Kasumi-1 (cell line): ENCODE data around the gene SNRNP70.
A peak's percentile ranks its signal among the peaks of the same experiment; 100 is the strongest.
"Not testable (repeated sequence)": the region's sequence is repeated elsewhere in the genome, so short reads cannot be mapped to it uniquely, and the experiment has no call there.

Source experiments
- DNase-seq, 2 experiments: peaks; one replicate each; lab custom pipeline; 2025; lab: John Stamatoyannopoulos, UW

The SNRNP70 gene, protein sequence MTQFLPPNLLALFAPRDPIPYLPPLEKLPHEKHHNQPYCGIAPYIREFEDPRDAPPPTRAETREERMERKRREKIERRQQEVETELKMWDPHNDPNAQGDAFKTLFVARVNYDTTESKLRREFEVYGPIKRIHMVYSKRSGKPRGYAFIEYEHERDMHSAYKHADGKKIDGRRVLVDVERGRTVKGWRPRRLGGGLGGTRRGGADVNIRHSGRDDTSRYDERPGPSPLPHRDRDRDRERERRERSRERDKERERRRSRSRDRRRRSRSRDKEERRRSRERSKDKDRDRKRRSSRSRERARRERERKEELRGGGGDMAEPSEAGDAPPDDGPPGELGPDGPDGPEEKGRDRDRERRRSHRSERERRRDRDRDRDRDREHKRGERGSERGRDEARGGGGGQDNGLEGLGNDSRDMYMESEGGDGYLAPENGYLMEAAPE

DNA sequence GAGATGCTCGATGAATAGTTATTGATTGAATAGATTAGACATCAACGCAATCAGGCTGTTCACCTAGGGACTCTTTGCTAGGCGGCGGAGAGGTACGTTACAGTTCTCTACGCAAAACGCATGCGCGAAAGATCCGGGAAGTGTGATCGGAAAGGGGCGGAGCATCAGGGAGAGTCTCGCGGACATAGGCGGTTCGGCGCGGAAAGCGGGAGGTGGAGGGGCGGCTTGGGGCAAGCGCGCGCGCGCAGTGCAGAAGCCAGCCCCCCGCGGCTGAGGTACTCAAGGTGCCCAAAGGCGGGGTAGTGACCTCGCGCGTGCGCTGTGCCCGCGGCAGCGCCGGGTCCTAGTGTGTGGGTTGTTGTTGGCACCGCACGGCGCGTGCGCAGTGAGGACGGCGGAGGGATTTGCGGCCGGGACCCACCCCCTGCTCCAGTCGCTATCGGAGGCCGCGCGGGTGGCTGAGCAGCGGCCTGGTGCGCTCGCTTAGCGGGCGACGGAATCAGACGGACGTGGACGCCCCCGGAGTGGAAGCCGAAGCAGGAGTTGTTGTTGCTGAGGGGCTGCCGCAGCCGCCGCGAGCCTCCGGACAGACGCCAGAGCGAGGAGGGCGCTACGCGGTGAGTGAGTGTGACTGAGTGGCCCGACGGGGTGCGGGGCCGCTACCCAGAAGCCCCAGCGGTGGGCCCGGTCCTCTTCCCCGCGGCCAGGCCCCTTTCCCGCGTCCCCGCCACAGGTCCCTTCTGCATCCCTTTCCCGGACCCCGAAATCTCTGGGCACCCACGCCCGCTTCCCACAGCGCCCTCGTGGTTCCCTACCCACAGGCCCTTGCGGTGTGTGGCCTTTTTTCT, at the start of gene SNRNP70:
Gene SNRNP70, plus strand, starts transcription at position 432 of the 848 bp plus-strand sequence. CDS start 964 bp downstream, outside the sequence.
- DNase-seq, result peak; percentile 98 to 99

DNA sequence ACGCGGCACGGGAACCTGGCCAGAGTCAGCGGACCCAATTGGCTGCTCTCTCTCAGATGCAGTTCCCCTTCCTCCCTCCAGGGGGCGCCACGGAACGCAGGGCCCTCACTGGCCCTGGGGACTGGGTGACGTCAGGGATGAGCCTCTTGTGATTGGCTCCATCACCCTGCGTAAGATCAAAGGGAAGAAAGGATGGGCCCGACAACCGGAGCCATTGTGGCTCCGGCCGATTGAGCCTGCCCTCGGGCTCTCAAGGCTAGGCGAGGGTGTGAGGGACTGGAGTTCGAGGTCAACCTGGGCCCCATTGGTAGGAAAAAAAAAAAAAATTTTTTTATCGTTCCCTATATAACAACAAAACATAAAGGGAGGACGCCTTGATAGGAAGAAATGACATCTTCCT, 48.4 kb upstream of the SNRNP70 start, which contains the start of gene CGB1:
Gene CGB1, minus strand, starts transcription at position 81 of the 400 bp plus-strand sequence. CDS start 184 bp downstream, outside the sequence.
- not testable (repeated sequence) for DNase-seq

DNA sequence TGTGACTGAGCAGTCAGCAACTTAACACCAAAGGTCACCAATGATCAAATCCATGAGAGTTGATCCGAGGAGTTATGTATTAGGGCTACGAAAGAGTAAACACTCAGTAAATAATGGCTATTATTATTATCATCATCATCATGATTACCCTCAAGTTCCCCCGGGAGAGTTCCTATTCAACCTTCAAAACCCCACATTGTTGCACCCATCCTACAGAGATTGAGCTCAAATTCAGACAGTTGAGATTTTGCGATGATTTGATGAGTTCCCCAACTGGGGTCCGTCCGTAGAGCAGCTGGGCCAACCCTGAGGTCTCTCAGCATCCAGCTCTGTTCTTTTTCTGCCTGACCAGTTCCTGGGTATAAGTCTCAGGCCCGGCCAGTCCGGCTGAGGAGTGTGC, 47.1 kb upstream of the SNRNP70 start:
- DNase-seq, result not testable (repeated sequence)

DNA sequence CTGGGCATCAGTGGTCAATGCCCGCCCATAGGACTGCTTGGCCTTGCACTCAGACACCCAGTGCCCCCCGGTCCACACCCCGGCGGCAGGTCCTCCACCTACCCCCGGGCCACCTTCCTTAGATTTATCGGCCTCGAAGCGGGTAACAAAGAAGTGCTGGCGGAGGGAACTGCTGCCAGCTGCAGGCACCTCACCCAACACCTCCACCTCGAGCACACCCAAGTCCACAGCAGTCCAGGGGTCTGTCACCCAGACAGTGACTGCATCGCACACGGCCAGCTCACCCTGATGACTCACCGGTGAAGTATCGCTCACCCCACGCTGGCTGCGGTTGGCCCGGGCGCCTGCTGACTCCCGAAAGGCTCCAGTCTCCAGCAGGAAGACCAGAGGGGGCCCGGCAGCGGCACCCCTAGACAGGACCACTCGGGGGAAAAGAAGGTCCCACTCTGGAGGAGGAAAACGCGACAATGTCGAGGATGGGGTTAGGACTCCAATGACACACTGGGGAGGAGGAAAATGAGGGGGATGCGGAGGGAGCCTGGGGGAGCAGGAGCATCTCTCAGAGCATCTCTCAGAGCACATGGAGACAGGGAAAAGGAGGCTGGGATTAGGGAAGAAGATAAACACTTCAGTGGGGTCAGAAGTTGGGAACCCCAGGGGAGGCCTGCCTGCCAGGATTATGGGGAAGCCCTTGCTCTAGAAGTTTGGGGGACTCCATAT, 46.5 kb upstream of the SNRNP70 start:
- not testable (repeated sequence) for DNase-seq

DNA sequence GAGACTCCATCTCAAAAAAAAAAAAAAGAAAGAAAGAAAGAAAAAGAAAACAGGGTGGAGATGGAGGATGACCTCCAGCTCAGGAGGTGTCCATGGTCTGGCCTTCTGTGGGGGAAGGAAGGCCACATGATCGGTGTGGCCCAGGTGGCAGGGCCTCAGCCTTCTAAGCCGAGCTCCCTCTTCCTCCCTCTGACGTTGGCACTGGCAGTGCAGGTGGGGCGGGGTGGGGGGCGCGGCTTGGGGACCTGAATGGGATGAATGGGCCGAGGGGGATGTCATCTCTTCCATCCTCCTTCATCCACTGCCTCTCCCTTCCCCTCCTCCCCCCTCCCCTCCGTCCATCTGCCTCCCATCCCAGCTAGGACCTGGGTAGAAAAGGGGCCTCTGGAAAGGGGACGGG, 45.5 kb upstream of the SNRNP70 start:
- not testable (repeated sequence) for DNase-seq

DNA sequence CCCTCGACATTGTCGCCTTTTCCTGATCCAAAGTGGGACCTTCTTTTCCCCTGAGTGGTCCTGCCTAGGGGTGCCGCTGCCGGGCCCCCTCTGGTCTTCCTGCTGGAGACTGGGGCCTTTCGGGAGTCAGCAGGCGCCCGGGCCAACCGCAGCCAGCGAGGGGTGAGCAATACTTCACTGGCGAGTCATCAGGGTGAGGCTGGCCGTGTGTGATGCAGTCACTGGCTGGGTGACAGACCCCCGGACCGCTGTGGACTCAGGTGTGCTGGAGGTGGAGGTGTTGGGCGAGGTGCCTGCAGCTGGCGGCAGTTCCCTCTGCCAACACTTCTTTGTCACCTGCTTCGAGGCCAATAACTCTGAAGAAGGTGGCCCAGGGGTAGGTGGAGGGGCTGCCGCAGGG, 43.1 kb upstream of the SNRNP70 start:
- no peak for DNase-seq

DNA sequence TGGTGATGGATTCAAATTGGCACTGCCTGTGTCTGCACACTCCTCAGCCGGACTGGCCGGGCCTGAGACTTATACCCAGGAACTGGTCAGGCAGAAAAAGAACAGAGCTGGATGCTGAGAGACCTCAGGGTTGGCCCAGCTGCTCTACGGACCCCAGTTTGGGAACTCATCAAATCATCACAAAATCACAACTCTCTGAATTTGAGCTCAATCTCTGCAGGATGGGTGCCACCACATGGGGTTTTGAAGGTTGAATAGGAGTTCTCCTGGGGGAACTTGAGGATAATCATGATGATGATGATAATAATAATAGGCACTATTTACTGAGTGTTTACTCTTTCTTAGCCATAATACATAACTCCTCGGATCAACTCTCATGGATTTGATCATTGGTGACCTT, 42.6 kb upstream of the SNRNP70 start:
- DNase-seq, result not testable (repeated sequence)

DNA sequence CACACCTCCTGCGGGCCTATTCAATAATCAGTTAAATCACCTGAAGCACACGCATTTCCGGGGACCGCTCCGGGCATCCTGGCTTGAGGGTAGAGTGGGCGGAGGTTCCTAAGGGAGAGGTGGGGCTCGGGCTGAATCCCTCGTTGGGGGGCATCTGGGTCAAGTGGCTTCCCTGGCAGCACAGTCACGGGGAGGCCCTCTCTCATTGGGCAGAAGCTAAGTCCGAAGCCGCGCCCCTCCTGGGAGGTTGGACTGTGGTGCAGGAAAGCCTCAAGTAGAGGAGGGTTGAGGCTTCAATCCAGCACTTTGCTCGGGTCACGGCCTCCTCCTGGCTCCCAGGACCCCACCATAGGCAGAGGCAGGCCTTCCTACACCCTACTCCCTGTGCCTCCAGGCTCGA, 41.7 kb upstream of the SNRNP70 start, which contains the start of gene CGB5:
Gene CGB5, plus strand, starts transcription at position 301 of the 400 bp plus-strand sequence. CDS start 362 bp downstream, outside the sequence.
- not testable (repeated sequence) for DNase-seq

DNA sequence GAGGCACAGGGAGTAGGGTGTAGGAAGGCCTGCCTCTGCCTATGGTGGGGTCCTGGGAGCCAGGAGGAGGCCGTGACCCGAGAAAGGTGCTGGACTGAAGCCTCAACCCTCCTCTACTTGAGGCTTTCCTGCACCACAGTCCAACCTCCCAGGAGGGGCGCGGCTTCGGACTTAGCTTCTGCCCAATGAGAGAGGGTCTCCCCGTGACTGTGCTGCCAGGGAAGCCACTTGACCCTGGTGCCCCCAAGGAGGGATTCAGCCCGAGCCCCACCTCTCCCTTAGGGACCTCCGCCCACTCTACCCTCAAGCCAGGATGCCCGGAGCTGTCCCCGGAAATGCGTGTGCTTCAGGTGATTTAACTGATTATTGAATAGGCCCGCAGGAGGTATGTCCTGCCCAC, 36.2 kb upstream of the SNRNP70 start, which contains the start of gene CGB8:
Gene CGB8, minus strand, starts transcription at position 101 of the 400 bp plus-strand sequence. CDS start 372 bp downstream, outside the sequence.
- DNase-seq, result not testable (repeated sequence)

DNA sequence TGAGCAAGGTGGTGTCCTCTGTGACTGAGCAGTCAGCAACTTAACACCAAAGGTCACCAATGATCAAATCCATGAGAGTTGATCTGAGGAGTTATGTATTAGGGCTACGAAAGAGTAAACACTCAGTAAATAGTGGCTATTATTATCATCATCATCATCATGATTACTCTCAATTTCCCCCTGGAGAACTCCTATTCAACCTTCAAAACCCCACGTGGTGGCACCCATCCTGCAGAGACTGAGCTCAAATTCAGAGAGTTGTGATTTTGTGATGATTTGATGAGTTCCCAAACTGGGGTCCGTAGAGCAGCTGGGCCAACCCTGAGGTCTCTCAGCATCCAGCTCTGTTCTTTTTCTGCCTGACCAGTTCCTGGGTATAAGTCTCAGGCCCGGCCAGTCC, 35.4 kb upstream of the SNRNP70 start:
- DNase-seq, result not testable (repeated sequence)

DNA sequence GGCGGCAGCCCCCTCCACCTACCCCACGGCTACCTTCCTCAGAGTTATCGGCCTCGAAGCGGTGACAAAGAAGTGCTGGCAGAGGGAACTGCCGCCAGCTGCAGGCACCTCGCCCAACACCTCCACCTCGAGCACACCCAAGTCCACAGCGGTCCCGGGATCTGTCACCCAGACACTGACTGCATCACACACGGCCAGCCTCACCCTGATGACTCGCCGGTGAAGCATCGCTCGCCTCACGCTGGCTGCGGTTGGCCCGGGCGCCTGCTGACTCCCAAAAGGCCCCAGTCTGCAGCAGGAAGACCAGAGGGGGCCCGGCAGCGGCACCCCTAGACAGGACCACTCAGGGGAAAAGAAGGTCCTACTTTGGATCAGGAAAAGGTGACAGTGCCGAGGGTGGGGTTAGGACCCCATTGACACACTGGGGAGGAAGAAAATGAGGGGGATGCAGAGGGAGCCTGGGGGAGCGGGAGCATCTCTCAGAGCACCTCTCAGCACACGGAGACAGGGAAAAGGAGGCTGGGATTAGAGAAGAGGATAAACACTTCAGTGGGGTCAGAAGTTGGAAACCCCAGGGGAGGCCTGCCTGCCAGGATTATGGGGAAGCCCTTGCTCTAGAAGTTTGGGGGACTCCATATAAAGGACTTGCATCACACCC, 34.7 kb upstream of the SNRNP70 start:
- not testable (repeated sequence) for DNase-seq

DNA sequence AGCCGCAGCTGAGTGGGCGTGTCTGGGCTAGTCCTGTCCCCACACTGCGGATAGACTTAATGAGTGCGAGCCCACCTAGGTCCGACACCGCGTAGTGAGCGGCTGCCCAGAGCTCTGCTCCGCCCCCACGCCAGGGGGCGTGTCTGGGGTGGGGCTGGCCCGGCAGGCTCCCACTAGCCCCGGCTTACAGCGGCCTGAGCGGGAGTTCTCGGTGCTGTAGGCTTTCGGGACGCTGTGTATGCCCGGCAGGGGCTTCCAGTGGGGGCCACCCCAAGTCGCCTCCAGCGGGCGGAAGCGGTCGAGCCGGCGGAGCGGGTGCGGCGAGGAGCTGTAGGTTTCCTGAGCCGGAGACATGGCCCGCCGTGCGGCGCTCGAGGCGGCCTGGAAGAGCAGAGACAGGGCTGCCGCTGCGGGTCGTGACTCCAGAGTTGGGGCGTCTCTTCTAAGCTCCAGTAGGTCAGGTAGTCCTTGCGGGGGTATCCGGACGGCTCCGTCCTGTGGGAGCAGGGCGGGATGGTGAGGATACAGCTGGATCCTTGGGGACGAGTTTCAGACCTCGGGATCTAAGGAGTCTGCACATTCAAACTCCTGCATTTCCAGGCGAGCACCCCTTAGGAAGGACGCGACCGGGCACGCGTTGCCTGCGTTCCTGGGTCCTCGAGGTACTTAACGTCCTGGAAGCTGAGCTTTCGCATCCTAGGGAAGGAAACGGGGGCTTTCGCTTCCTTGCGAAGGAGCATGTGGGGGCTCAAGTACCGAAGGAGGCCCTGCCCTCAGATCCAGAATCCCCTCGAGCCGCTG, 28.9 kb upstream of the SNRNP70 start:
- DNase-seq, result peak; percentile 12 to 26

DNA sequence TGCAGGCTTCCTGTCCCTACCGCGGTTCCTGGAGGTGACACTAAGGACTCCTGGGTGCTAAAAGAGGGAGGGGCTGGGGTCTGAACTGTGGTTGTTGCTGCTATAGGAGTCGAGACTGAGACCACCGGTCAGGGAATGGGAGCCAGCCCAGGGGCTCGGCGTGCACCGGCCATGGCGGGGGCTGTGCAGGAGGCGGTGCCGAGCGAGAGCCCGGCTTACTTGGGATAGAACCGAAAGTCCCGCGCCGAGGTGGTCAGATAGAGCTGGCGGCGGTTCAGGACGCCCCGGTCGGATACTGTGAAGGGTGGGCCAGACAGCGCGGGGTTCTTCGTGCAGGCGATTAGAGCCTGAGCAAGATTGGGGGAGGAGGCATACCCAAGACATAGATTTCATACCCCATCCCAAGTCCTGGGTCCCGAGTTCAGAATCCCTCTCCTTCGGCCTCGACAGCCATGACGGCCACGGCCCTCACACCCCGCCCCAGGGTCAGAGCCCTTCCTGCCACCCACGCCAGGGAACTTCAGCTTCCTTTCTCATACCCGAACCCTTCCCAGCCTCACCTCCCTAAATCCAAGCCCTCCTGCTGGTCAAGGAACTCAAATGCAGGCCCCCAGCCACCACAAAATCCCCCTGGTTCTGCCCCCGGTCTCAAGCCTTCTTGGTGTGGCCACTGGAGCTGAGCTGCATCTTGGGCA, 28.2 kb upstream of the SNRNP70 start:
- not testable (repeated sequence) for DNase-seq

DNA sequence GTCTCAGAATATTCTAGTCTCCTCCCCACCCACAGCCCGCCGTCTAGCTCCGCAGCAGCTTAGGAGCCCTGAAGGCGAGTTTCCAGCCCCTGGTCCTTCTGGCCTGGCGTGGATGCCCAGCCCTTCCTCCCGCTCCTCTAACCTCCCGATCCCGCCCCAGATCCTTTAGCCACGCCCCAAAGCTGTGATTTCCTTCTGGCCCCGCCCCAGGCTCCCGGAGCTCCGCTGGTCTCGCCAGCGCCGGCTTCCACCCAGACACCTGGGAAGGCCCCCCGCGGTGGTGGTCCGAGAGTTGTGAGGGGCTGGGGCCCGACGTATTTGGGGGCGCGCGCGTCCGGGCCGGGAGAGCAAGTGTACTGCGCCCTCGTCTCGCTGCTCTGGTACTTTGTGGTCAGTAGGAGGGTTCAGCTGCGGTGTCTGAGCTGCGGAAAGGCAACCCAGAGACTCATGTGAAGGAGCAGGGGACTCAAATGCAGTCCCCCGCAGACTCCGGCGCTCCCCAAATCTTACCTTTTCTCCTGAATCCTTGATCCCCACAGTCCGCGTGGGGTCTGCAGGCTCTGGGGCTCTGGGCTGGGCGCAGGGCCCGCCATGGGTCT, 27.5 kb upstream of the SNRNP70 start, which contains the start of gene CGB7:
Gene CGB7, minus strand, starts transcription at position 114 of the 599 bp plus-strand sequence. CDS start 2,374 bp downstream, outside the sequence.
- no peak for DNase-seq

DNA sequence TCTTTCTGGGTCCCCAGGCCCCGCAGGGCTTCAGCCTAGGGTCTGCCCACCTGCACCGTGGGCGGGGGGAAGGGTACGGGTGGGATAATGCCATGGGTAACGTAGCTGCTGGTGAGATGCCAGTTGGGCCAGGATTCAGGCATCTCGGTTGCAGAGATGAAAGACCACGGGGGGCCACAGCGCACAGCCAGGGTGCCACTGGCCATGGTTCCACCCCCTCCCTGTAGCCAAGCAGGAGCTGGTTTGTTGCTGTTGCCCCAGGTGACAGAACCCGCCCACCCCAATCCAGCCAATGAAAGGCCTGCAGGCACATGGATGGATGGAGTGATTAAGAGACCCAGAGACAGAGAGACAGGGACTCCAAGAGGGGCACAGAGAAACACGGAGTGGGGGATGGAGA, 26.7 kb upstream of the SNRNP70 start:
- no peak for DNase-seq

DNA sequence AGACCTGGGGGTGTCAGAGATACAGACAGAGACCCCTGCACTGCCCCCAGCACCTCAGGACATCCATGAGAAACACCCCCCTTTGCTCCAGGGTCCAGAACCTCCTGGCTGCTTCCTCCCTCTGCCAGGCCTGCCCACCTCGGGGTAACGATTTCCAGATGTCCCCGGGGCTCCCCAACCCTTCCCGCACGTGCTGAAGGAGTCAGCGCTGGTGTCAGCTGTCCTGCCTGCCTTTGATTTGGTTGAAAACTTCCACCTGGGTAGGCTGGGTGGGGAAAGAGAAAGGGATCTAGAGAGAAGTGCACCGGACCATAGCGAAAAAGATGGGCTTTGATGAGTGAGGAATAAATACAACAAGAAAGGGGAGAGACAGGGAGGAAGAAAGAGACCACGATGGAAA, 26.2 kb upstream of the SNRNP70 start:
- DNase-seq, result no peak

DNA sequence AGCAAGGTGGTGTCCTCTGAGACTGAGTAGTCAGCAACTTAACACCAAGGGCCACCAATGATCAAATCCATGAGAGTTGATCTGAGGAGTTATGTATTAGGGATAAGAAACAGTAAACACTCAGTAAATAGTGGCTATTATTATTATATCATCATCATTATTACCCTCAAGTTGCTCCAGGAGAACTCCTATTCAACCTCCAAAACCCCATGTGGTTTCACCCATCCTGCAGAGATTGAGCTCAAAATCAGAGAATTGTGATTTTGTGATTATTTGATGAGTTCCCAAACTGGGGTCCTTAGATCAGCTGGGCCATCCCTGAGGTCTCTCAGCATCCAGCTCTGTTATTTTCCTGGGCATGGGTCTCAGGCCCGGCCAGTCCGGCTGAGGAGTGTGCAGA, 24.3 kb upstream of the SNRNP70 start:
- DNase-seq, result no peak

DNA sequence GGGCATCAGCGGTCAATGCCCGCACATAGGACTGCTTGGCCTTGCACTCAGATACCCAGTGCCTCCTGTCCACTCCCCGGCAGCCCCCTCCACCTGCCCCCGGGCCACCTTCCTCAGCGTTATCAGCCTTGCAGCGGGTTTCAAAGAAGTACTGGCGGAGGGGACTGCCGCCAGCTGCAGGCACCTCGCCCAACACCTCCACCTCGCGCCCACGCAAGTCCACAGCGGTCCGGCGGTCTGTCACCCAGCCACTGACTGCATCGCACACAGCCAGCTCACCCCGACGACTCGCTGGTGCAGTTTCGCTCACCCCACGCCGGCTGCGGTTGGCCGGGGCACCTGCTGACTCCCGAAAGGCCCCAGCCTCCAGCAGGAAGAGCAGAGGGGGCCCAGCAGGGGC, 23.8 kb upstream of the SNRNP70 start:
- DNase-seq, result no peak

DNA sequence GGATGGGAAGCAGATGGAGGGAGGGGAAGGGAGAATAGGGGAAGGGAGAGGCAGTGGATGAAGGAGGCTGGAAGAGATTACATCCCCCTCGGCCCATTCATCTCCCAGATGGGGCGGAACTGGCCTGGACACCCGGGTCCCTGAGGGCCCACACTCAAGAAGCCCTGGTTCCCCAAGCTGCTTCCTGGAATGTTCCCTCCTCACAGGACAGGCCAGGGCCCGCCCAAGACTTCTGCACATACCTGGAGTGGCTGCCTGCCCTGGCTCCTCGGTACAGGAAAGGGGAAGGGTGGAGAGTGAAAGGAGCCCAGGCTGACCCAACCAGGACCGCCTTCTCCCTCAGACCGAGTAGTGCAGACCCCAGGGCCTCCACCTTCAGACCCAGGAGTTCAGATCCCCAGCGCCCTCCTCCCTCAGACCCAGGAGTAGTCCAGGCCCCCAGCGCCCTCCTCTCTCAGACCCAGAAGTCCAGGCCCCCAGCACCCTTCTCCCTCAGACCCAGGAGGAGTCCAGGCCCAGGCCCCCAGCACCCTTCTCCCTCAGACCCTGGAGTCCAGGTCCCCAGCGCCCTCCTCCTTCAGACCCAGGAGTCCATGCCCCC, 21.1 kb upstream of the SNRNP70 start:
- no peak for DNase-seq
